ENCODE data around the gene ACSM2A.
"Not testable (repeated sequence)": the region's sequence is repeated elsewhere in the genome, so short reads cannot be mapped to it uniquely, and the experiment has no call there.

ACSM2A gene

DNA sequence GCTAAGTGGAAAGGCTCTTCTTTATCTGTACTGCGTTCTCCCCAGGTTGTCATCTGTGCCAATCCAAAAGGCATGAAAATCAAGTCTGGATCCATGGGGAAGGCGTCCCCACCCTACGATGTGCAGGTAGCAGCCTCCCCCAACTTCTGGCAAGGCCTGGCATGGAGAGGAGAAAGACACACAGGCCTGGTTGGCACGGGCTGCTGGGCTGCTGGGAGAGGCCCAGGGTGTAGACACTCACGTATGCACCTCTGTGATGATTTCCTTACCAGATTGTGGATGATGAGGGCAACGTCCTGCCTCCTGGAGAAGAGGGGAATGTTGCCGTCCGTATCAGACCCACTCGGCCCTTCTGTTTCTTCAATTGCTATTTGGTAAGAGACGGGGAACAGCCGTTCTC, 20.4 kb upstream of the ACSM2A start:
- no peak for ATAC-seq (ENCODE audit: low read depth)
- no peak for DNase-seq (ENCODE audit: low spot score)
- H3K4me1 ChIP-seq (ENCODE audit: insufficient read depth, poor library complexity, severe bottlenecking): no peaks in the 10 kb centered on the region
- H3K36me3 ChIP-seq (ENCODE audit: low read depth): no peaks in the 10 kb centered on the region
- H3K27me3 ChIP-seq (ENCODE audit: insufficient read depth, poor library complexity, severe bottlenecking): no peaks in the 10 kb centered on the region
- no peaks in the 10 kb centered on the region for H3K9me3 ChIP-seq (ENCODE audit: severe bottlenecking)
- H3K27ac ChIP-seq (ENCODE audit: poor library complexity, severe bottlenecking): no peak overlapping the region
- H3K4me3 ChIP-seq (ENCODE audit: severe bottlenecking): no peak overlapping the region
- TF ChIP-seq, protein P1, sequence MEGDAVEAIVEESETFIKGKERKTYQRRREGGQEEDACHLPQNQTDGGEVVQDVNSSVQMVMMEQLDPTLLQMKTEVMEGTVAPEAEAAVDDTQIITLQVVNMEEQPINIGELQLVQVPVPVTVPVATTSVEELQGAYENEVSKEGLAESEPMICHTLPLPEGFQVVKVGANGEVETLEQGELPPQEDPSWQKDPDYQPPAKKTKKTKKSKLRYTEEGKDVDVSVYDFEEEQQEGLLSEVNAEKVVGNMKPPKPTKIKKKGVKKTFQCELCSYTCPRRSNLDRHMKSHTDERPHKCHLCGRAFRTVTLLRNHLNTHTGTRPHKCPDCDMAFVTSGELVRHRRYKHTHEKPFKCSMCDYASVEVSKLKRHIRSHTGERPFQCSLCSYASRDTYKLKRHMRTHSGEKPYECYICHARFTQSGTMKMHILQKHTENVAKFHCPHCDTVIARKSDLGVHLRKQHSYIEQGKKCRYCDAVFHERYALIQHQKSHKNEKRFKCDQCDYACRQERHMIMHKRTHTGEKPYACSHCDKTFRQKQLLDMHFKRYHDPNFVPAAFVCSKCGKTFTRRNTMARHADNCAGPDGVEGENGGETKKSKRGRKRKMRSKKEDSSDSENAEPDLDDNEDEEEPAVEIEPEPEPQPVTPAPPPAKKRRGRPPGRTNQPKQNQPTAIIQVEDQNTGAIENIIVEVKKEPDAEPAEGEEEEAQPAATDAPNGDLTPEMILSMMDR (IDR thresholded peaks at IDR 0.05; ENCODE audit: poor library complexity, severe bottlenecking): no peak

DNA sequence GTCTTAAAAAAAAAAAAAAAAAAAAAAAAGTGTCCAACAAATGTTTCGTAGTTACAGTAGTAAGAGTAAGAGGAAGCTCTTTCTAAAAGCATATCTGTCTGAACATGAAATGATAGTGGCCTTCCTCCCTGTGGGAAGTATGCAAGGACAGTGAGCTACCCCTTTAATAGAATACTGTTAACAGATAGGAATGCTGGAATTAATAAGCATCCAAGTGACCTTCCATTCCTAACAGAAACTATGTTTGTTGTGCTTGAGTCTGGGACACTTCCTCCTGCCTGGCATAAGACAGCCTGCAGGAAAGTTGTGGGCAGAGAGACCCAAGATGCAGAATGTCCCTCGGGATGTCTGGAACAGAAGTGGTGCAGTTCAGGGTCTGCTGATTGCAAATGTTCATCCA, 12.4 kb upstream of the ACSM2A start:
- not testable (repeated sequence) for H3K36me3 ChIP-seq (ENCODE audit: low read depth); H3K4me1 ChIP-seq (ENCODE audit: insufficient read depth, poor library complexity, severe bottlenecking); H3K9me3 ChIP-seq (ENCODE audit: severe bottlenecking); DNase-seq (ENCODE audit: low spot score); H3K27me3 ChIP-seq (ENCODE audit: insufficient read depth, poor library complexity, severe bottlenecking); H3K4me3 ChIP-seq (ENCODE audit: severe bottlenecking)
- peak overlapping the region; percentile 49 for H3K27ac ChIP-seq (ENCODE audit: poor library complexity, severe bottlenecking)
- peak; percentile 41; the same call in 2 of the 3 replicates for ATAC-seq (ENCODE audit: low read depth)

DNA sequence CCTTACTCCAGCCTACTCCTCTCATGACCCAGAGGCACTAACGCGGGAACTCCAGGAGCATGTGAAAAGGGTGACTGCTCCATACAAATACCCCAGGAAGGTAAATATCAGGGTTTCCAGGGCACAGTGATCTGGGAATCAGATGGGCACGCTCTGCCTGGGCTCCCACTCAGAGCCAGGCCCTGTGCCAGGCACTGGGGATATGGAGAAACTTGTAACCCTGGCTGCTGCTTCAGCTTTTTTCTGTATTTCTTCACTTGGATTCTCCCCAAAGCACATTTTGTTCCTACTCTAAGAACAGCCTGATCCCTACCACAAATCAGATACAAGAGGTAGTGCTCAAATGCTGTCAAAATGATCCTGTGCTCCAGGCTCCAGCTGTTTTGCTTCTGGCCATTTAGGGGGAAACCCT, 11.5 kb upstream of the ACSM2A start:
- DNase-seq (ENCODE audit: low spot score); ATAC-seq (ENCODE audit: low read depth); H3K4me3 ChIP-seq (ENCODE audit: severe bottlenecking); H3K9me3 ChIP-seq (ENCODE audit: severe bottlenecking); H3K36me3 ChIP-seq (ENCODE audit: low read depth); H3K4me1 ChIP-seq (ENCODE audit: insufficient read depth, poor library complexity, severe bottlenecking); H3K27me3 ChIP-seq (ENCODE audit: insufficient read depth, poor library complexity, severe bottlenecking): not testable (repeated sequence)
- peak overlapping the region; percentile 23 for H3K27ac ChIP-seq (ENCODE audit: poor library complexity, severe bottlenecking)

DNA sequence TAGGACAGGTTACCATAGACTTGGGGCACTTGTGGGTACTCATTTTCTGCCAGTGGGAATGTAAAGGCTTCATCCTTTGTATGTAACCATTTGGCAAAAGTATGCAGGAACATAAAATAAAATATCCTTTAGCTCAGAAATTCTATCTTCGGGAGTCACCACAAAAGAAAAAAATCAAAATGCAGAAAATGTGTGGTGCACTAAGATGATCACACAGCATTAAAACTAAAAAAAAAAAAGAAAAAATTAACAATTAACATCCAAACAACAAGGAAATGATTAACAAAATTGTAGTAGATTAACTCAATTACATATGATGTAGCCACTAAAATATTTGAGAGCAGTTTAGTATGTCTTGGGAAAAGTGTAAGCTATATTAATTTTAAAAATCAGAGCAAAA, 10.6 kb upstream of the ACSM2A start:
- not testable (repeated sequence) for H3K36me3 ChIP-seq (ENCODE audit: low read depth); H3K9me3 ChIP-seq (ENCODE audit: severe bottlenecking); H3K4me1 ChIP-seq (ENCODE audit: insufficient read depth, poor library complexity, severe bottlenecking); H3K4me3 ChIP-seq (ENCODE audit: severe bottlenecking); ATAC-seq (ENCODE audit: low read depth); H3K27me3 ChIP-seq (ENCODE audit: insufficient read depth, poor library complexity, severe bottlenecking); DNase-seq (ENCODE audit: low spot score)
- peak overlapping the region; percentile 23 for H3K27ac ChIP-seq (ENCODE audit: poor library complexity, severe bottlenecking)

DNA sequence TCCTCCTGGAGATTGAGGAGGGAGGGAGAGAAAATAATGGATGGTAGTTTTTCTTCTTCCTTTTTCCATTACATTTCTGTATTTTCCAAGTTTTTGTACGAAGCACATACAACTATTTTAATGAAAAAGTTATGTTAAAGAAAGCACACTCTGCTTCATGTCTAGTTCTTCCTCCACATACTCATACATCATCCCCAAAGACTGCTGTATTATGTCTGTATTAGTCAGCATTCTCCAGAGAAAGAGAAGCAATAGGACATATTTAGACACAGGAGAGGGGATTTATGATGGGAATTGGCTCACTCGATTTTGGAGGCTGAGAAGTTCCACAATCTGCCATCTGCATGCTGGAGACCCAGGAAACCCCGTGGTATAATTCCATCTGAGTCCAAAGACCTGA, 10.1 kb upstream of the ACSM2A start:
- Histone ChIP-seq H3K4me1 (ENCODE audit: insufficient read depth, poor library complexity, severe bottlenecking) (no peaks in the 10 kb centered on the region), H3K4me3 (ENCODE audit: severe bottlenecking) (no peak overlapping the region), H3K27ac (ENCODE audit: poor library complexity, severe bottlenecking) (peak overlapping the region; percentile 23), H3K9me3 (ENCODE audit: severe bottlenecking) (no peaks in the 10 kb centered on the region), H3K36me3 (ENCODE audit: low read depth) (no peaks in the 10 kb centered on the region), H3K27me3 (ENCODE audit: insufficient read depth, poor library complexity, severe bottlenecking) (no peaks in the 10 kb centered on the region)
- ATAC-seq (ENCODE audit: low read depth) (peak; percentile 38; the same call in 1 of the 3 replicates), DNase-seq (ENCODE audit: low spot score) (no peak)
- TF ChIP-seq, protein P1 (IDR thresholded peaks at IDR 0.05; ENCODE audit: poor library complexity, severe bottlenecking): no peak

DNA sequence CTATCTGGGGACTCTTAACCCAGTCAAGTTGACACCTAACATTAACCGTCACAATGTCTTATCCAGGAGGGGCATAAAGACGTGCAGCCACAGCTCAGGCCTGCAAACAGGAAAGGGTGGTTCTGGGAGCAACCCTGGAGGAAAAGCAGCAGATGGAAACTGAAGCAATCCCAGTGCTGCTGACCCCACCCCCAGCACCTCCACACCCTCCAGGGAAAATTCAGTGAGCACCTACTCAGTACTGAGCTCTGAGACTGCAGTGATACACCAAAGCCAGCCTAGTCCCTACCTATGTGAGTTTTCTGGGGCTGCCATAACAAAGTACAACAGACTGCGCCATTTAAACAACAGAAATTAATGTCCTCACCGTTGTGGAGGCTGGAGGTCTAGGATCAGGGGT, 9.5 kb upstream of the ACSM2A start:
- not testable (repeated sequence) for DNase-seq (ENCODE audit: low spot score); H3K9me3 ChIP-seq (ENCODE audit: severe bottlenecking); H3K27ac ChIP-seq (ENCODE audit: poor library complexity, severe bottlenecking); H3K36me3 ChIP-seq (ENCODE audit: low read depth); H3K4me1 ChIP-seq (ENCODE audit: insufficient read depth, poor library complexity, severe bottlenecking); ATAC-seq (ENCODE audit: low read depth); H3K27me3 ChIP-seq (ENCODE audit: insufficient read depth, poor library complexity, severe bottlenecking); H3K4me3 ChIP-seq (ENCODE audit: severe bottlenecking)

DNA sequence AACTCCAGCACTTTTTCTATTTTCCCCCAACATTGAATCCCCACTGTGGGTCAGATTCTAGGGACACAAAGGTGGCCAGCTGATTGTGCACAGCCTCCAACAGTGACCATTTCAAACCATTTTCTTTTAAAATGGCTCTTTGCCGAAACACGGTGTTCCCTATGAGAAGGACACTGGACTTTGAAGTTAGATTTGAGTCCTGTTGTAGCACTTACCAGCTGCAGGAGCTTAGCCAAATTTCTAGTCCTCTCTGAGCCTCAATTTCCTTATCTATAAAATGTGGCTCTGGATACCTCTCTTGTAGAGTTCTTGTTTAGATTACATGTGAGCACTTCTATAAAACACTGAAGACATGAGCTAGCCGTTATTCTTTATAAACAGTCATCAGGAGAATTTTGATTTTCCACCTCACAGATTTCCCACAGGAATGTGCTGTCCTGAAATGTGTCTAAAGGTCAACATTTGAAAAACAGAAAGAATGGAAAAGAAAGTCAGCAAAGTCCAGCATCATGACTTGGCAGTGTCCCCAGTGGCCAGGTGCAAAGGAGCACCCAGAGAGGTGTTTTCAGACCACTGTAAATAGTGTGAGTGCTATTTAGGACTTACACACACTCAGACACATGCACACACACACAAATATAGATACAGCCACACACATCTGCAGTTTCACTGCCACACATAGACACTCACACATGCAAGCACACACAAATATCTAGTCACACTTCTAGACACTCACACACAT, 4.5 kb upstream of the ACSM2A start:
- not testable (repeated sequence) for H3K9me3 ChIP-seq (ENCODE audit: severe bottlenecking); H3K27ac ChIP-seq (ENCODE audit: poor library complexity, severe bottlenecking); H3K4me3 ChIP-seq (ENCODE audit: severe bottlenecking); H3K4me1 ChIP-seq (ENCODE audit: insufficient read depth, poor library complexity, severe bottlenecking); DNase-seq (ENCODE audit: low spot score); H3K27me3 ChIP-seq (ENCODE audit: insufficient read depth, poor library complexity, severe bottlenecking); H3K36me3 ChIP-seq (ENCODE audit: low read depth); ATAC-seq (ENCODE audit: low read depth)

DNA sequence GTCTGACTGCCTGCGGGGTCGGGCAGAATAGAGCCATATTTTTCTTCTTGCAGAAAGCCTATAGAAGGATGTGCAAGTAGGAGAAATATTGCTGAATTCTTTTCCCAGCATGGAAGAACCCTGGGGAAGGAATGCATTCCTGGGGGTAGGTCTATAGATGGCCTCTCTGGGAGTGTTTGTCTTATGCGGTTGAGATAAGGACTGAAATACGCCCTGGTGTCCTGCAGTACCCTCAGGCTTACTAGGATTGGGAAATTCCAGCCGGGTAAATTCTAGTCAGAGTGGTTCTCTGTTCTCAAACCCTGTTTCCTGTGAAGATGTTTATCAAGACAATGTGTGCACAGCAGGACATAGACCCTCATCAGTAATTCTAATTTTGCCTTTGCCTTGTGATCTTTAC, 2.3 kb downstream of the ACSM2A start:
- not testable (repeated sequence) for H3K27ac ChIP-seq (ENCODE audit: poor library complexity, severe bottlenecking); H3K4me3 ChIP-seq (ENCODE audit: severe bottlenecking); ATAC-seq (ENCODE audit: low read depth); H3K9me3 ChIP-seq (ENCODE audit: severe bottlenecking); DNase-seq (ENCODE audit: low spot score); H3K36me3 ChIP-seq (ENCODE audit: low read depth); H3K27me3 ChIP-seq (ENCODE audit: insufficient read depth, poor library complexity, severe bottlenecking); H3K4me1 ChIP-seq (ENCODE audit: insufficient read depth, poor library complexity, severe bottlenecking)

DNA sequence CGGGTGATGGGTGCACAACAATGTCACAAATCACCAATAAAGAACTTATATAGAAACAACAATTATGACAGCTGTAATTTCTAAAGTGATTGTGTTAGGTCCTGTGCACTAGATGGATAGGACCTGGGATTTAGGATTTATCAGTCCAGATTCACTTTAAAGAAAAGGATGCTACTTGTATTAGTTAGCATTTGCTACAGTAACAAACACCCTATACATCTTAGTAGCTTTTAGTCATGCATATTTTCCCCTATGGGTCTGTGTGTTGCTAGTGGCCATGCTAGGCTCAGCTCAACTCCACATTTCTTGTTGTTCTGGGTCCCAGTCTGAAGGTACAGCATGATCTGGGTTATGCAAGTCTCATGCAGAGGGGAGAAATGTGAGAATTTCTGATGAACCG, 7.9 kb downstream of the ACSM2A start:
- not testable (repeated sequence) for H3K9me3 ChIP-seq (ENCODE audit: severe bottlenecking); H3K27ac ChIP-seq (ENCODE audit: poor library complexity, severe bottlenecking); ATAC-seq (ENCODE audit: low read depth); H3K36me3 ChIP-seq (ENCODE audit: low read depth); DNase-seq (ENCODE audit: low spot score); H3K4me3 ChIP-seq (ENCODE audit: severe bottlenecking); H3K27me3 ChIP-seq (ENCODE audit: insufficient read depth, poor library complexity, severe bottlenecking); H3K4me1 ChIP-seq (ENCODE audit: insufficient read depth, poor library complexity, severe bottlenecking)

DNA sequence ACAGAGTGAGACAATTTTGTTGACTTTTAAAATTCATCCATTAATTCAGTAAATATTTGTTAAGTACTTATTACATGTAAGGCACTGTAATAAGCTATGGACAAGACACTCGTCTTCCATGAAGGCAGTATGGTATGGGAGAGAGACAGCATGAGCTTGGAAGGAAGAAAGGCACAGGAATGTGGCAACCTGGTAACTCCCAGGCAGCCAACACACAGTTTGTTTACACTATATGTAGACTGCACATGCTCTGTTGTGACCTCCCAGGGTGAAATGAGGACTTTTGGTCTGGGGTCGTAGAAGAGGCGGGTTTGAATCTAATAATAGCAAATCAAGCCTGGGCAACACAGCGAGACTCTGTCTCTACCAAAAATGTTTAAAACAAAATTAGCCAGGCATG, 9.0 kb downstream of the ACSM2A start:
- ATAC-seq (ENCODE audit: low read depth): not testable (repeated sequence)

More for the DNA sequence above, 9.0 kb downstream of the ACSM2A start:
- H3K27me3 ChIP-seq (ENCODE audit: insufficient read depth, poor library complexity, severe bottlenecking); H3K36me3 ChIP-seq (ENCODE audit: low read depth); DNase-seq (ENCODE audit: low spot score); H3K27ac ChIP-seq (ENCODE audit: poor library complexity, severe bottlenecking); H3K9me3 ChIP-seq (ENCODE audit: severe bottlenecking); H3K4me1 ChIP-seq (ENCODE audit: insufficient read depth, poor library complexity, severe bottlenecking); H3K4me3 ChIP-seq (ENCODE audit: severe bottlenecking): not testable (repeated sequence)

Data from RWPE2 (cell line).